ENCODE results near the gene DAZAP1.

Gene DAZAP1

DNA sequence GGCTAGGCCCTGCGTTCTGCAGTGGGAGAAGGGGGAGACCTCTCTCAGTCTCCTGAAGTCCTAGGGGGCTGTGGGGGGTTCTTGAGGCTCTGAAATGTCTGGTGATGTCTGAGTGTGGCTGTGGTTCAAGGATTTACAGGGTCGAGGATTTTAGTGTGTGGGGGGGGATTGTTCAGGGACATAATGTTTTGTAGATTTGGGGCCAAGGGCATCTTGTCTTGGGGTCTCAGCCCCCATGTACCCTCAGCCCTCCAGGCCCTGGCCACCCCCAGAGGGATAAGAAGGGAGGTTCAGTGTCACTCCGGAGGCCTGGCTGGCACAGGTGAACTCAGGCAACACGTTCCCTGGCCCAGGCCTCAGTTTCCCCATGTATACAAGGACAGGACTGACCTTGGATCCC lies 40.1 kb downstream of the DAZAP1 start:
- ChIA-PET POLR2A (no interaction called here), CTCF (no interaction called here)
- no peak overlapping the region for H3K4me3 ChIP-seq (ENCODE audit: low read depth, low read length)
- TF ChIP-seq, protein P1, sequence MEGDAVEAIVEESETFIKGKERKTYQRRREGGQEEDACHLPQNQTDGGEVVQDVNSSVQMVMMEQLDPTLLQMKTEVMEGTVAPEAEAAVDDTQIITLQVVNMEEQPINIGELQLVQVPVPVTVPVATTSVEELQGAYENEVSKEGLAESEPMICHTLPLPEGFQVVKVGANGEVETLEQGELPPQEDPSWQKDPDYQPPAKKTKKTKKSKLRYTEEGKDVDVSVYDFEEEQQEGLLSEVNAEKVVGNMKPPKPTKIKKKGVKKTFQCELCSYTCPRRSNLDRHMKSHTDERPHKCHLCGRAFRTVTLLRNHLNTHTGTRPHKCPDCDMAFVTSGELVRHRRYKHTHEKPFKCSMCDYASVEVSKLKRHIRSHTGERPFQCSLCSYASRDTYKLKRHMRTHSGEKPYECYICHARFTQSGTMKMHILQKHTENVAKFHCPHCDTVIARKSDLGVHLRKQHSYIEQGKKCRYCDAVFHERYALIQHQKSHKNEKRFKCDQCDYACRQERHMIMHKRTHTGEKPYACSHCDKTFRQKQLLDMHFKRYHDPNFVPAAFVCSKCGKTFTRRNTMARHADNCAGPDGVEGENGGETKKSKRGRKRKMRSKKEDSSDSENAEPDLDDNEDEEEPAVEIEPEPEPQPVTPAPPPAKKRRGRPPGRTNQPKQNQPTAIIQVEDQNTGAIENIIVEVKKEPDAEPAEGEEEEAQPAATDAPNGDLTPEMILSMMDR (IDR thresholded peaks at IDR 0.05; ENCODE audit: insufficient read depth, low read length, missing control alignments) = no peak
- no peak for DNase-seq (ENCODE audit: low read depth, low spot score)

- POLR2A ChIA-PET = no interaction called here
- CTCF ChIA-PET = no interaction called here
- no peak overlapping the region for H3K4me3 ChIP-seq (ENCODE audit: low read depth, low read length)
- DNase-seq (ENCODE audit: low read depth, low spot score) = no peak
- TF ChIP-seq, protein P1 (IDR thresholded peaks at IDR 0.05; ENCODE audit: insufficient read depth, low read length, missing control alignments) = no peak
Observed at GRCh38 chr19:1447944-1448343, 40.6 kb downstream of the DAZAP1 start.

GRCh38 chr19:1449467-1450442 lies 42.4 kb downstream of the DAZAP1 start, which contains the start of gene APC2:
TSS of gene APC2 (plus strand) at chr19:1450121. CDS start at chr19:1453002, 2,881 bp downstream.
- CTCF ChIA-PET = interaction anchor here (1.0 to 1.5 kb wide), 3 partner anchors 13 to 134 kb away, joined by 3 to 4 read pairs (median 3); no protein-coding TSS in a partner anchor
- no peak for DNase-seq (ENCODE audit: low read depth, low spot score)
- POLR2A ChIA-PET = no interaction called here
- TF ChIP-seq, protein P1 (IDR thresholded peaks at IDR 0.05; ENCODE audit: insufficient read depth, low read length, missing control alignments) = no peak
- peak within 1 kb of the TSS; percentile 46 for H3K4me3 ChIP-seq (ENCODE audit: low read depth, low read length)

GRCh38 chr19:1450735-1451731 lies 43.6 kb downstream of the DAZAP1 start:
- CTCF ChIA-PET = interaction anchor here (0.6 to 1.5 kb wide), 4 partner anchors 14 to 135 kb away, joined by 3 to 4 read pairs (median 4); no protein-coding TSS in a partner anchor
- no peak for DNase-seq (ENCODE audit: low read depth, low spot score)
- POLR2A ChIA-PET = no interaction called here
- H3K4me3 ChIP-seq (ENCODE audit: low read depth, low read length) = no peak overlapping the region
- TF ChIP-seq, protein P1 (IDR thresholded peaks at IDR 0.05; ENCODE audit: insufficient read depth, low read length, missing control alignments) = no peak

DNA sequence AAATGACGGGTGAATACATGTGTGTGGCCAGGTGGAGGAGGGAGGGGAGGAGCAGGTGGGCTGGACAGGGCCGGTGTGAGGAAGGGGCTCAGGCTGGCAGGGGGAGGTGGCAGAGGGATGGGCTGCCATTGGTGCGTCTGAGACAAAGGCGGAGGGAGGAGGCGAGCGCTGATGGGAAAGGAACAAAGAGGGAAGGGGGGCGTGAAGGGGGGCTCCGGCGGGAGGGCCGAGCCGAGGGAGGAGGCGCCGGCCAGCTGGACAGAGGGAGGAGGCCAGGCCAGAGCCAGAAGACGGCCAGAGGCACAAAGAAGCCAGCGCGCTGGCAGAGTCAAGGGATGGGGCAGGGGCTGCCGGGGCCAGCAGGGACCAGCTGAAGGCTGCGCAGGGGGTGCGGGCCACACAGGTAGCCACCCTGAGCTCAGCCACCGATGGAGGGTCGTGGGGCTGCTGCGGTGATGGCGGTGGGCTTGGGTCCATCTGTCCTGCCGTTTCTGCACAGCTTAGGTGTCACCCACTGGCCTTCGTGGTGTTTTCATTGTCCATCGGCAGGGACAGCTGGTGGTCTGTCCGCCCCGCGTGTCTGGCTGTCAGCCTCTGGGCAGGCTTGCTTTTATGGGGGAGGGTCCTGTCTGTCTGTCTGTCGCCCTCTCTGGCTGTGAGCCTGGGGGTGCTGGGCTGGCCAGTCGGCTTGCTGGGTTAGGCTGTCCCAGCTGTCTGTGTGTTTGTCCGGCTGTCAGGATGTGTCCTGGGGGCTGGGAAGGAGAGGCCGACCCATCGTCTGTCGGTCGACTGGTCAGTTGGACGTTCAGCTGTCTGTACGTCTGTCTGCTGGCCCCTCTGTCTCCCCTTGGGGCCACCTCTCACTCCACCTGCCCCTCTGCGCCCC lies 44.8 kb downstream of the DAZAP1 start:
- TF ChIP-seq, protein P1 (IDR thresholded peaks at IDR 0.05; ENCODE audit: insufficient read depth, low read length, missing control alignments) = no peak
- no peak for DNase-seq (ENCODE audit: low read depth, low spot score)
- H3K4me3 ChIP-seq (ENCODE audit: low read depth, low read length) = no peak overlapping the region
- CTCF ChIA-PET = interaction anchor here (3.8 kb wide), 1 partner anchor 8 kb away, joined by 25 read pairs; no protein-coding TSS in a partner anchor
- POLR2A ChIA-PET = interaction anchor here (0.5 to 1.2 kb wide), 2 partner anchors 11 to 183 kb away, joined by 3 read pairs; no protein-coding TSS in a partner anchor
